ENCODE measurements around the gene SMLR1. TPM values are rescaled to one million over a fixed set of nuclear protein-coding genes. Genes with fewer than 3 reads are reported as not detected.

Gene SMLR1
- total and polyA plus RNA-seq, 2 experiments from 2014 or later, result not detected

DNA sequence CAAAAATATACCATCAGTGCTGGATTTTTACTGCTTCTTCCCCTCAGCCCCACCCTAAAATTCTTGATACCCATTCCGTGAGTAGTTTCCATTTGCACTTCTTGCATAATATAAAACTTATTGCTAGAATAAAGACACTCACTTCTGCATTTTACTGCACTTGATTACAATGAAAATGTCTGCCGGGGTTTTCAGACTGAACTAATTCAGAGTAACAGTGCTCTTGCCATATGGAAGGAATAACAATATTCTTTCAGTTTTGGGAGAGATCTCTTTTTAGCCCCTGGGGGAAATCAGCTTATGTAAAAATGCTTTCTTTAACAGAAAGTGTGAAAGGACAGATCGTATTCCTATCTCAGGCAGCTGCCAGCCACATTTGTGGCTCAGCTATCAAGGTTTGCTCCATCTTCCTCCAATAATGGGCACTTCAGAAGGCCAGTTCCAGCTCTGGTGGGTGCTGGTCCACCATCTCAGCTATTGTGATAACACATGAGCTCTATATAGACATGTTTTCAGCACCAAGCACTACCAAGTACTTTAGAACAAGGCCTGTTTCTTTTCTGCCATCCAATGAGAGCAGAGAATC is 8.9 kb downstream of the SMLR1 start:
- no peak overlapping the region for H3K4me3 Mint-ChIP-seq
- H3K36me3 Mint-ChIP-seq (ENCODE audit: low read depth), result no peaks in the 10 kb centered on the region
- Histone ChIP-seq H3K79me2 (replicated peaks; ENCODE audit: insufficient read depth) (no peaks in the 10 kb centered on the region), H3K27ac (ENCODE audit: low read depth) (no peak overlapping the region), H4K20me1 (replicated peaks; ENCODE audit: insufficient read depth) (no peaks in the 10 kb centered on the region), H3F3A (replicated peaks; ENCODE audit: low read depth) (no peaks in the 10 kb centered on the region), H3K27me3 (ENCODE audit: insufficient read depth) (no peaks in the 10 kb centered on the region), H3K36me3 (ENCODE audit: insufficient read depth) (no peaks in the 10 kb centered on the region), H3K4me2 (no peak overlapping the region), H2AFZ (no peak overlapping the region), H3K9me2 (ENCODE audit: insufficient read depth) (peaks cover 12% of the 10 kb centered on the region), H3K4me1 (ENCODE audit: insufficient read depth) (peaks cover 31% of the 10 kb centered on the region), H3K4me3 (no peak overlapping the region)
- no peaks in the 10 kb centered on the region for H3K9me3 Mint-ChIP-seq
- H3K27me3 Mint-ChIP-seq (ENCODE audit: insufficient read depth, low read depth, poor library complexity), result peaks cover 4% of the 10 kb centered on the region
- ATAC-seq (no peak), DNase-seq (ENCODE audit: low spot score) (no peak)
- peaks cover 29% of the 10 kb centered on the region for H3K4me1 Mint-ChIP-seq
- H3K27ac Mint-ChIP-seq, result no peak overlapping the region; the same call in 1 of the 2 replicates
- TF ChIP-seq JUNB (IDR thresholded peaks at IDR 0.05; ENCODE audit: unreplicated experiment) (no peak), POLR2AphosphoS5 (IDR thresholded peaks at IDR 0.05; ENCODE audit: low read depth) (no peak), EZH2 (IDR thresholded peaks at IDR 0.05; ENCODE audit: low read depth, unreplicated experiment) (no peak), CREB1 (CRISPR knock-in tag; IDR thresholded peaks at IDR 0.05; ENCODE audit: low read depth) (no peak), ZNF114 (CRISPR knock-in tag; IDR thresholded peaks at IDR 0.05) (no peak), EZH2phosphoT487 (IDR thresholded peaks at IDR 0.05; ENCODE audit: unreplicated experiment) (no peak), NANOG (IDR thresholded peaks at IDR 0.05; ENCODE audit: borderline replicate concordance) (no peak), STAT1 (IDR thresholded peaks at IDR 0.05; ENCODE audit: unreplicated experiment) (no peak), ZNF331 (CRISPR knock-in tag; IDR thresholded peaks at IDR 0.05; ENCODE audit: low read depth) (no peak)
- TF ChIP-seq, protein P1, sequence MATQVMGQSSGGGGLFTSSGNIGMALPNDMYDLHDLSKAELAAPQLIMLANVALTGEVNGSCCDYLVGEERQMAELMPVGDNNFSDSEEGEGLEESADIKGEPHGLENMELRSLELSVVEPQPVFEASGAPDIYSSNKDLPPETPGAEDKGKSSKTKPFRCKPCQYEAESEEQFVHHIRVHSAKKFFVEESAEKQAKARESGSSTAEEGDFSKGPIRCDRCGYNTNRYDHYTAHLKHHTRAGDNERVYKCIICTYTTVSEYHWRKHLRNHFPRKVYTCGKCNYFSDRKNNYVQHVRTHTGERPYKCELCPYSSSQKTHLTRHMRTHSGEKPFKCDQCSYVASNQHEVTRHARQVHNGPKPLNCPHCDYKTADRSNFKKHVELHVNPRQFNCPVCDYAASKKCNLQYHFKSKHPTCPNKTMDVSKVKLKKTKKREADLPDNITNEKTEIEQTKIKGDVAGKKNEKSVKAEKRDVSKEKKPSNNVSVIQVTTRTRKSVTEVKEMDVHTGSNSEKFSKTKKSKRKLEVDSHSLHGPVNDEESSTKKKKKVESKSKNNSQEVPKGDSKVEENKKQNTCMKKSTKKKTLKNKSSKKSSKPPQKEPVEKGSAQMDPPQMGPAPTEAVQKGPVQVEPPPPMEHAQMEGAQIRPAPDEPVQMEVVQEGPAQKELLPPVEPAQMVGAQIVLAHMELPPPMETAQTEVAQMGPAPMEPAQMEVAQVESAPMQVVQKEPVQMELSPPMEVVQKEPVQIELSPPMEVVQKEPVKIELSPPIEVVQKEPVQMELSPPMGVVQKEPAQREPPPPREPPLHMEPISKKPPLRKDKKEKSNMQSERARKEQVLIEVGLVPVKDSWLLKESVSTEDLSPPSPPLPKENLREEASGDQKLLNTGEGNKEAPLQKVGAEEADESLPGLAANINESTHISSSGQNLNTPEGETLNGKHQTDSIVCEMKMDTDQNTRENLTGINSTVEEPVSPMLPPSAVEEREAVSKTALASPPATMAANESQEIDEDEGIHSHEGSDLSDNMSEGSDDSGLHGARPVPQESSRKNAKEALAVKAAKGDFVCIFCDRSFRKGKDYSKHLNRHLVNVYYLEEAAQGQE (IDR thresholded peaks at IDR 0.05; ENCODE audit: unreplicated experiment), result no peak
- TF ChIP-seq, protein P2, sequence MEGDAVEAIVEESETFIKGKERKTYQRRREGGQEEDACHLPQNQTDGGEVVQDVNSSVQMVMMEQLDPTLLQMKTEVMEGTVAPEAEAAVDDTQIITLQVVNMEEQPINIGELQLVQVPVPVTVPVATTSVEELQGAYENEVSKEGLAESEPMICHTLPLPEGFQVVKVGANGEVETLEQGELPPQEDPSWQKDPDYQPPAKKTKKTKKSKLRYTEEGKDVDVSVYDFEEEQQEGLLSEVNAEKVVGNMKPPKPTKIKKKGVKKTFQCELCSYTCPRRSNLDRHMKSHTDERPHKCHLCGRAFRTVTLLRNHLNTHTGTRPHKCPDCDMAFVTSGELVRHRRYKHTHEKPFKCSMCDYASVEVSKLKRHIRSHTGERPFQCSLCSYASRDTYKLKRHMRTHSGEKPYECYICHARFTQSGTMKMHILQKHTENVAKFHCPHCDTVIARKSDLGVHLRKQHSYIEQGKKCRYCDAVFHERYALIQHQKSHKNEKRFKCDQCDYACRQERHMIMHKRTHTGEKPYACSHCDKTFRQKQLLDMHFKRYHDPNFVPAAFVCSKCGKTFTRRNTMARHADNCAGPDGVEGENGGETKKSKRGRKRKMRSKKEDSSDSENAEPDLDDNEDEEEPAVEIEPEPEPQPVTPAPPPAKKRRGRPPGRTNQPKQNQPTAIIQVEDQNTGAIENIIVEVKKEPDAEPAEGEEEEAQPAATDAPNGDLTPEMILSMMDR (conservative IDR thresholded peaks at IDR 0.05; ENCODE audit: low read depth in 2 of 2), result no peak
- TF ChIP-seq, protein P3, sequence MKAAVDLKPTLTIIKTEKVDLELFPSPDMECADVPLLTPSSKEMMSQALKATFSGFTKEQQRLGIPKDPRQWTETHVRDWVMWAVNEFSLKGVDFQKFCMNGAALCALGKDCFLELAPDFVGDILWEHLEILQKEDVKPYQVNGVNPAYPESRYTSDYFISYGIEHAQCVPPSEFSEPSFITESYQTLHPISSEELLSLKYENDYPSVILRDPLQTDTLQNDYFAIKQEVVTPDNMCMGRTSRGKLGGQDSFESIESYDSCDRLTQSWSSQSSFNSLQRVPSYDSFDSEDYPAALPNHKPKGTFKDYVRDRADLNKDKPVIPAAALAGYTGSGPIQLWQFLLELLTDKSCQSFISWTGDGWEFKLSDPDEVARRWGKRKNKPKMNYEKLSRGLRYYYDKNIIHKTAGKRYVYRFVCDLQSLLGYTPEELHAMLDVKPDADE (IDR thresholded peaks at IDR 0.05), result no peak
- TF ChIP-seq, protein P4, sequence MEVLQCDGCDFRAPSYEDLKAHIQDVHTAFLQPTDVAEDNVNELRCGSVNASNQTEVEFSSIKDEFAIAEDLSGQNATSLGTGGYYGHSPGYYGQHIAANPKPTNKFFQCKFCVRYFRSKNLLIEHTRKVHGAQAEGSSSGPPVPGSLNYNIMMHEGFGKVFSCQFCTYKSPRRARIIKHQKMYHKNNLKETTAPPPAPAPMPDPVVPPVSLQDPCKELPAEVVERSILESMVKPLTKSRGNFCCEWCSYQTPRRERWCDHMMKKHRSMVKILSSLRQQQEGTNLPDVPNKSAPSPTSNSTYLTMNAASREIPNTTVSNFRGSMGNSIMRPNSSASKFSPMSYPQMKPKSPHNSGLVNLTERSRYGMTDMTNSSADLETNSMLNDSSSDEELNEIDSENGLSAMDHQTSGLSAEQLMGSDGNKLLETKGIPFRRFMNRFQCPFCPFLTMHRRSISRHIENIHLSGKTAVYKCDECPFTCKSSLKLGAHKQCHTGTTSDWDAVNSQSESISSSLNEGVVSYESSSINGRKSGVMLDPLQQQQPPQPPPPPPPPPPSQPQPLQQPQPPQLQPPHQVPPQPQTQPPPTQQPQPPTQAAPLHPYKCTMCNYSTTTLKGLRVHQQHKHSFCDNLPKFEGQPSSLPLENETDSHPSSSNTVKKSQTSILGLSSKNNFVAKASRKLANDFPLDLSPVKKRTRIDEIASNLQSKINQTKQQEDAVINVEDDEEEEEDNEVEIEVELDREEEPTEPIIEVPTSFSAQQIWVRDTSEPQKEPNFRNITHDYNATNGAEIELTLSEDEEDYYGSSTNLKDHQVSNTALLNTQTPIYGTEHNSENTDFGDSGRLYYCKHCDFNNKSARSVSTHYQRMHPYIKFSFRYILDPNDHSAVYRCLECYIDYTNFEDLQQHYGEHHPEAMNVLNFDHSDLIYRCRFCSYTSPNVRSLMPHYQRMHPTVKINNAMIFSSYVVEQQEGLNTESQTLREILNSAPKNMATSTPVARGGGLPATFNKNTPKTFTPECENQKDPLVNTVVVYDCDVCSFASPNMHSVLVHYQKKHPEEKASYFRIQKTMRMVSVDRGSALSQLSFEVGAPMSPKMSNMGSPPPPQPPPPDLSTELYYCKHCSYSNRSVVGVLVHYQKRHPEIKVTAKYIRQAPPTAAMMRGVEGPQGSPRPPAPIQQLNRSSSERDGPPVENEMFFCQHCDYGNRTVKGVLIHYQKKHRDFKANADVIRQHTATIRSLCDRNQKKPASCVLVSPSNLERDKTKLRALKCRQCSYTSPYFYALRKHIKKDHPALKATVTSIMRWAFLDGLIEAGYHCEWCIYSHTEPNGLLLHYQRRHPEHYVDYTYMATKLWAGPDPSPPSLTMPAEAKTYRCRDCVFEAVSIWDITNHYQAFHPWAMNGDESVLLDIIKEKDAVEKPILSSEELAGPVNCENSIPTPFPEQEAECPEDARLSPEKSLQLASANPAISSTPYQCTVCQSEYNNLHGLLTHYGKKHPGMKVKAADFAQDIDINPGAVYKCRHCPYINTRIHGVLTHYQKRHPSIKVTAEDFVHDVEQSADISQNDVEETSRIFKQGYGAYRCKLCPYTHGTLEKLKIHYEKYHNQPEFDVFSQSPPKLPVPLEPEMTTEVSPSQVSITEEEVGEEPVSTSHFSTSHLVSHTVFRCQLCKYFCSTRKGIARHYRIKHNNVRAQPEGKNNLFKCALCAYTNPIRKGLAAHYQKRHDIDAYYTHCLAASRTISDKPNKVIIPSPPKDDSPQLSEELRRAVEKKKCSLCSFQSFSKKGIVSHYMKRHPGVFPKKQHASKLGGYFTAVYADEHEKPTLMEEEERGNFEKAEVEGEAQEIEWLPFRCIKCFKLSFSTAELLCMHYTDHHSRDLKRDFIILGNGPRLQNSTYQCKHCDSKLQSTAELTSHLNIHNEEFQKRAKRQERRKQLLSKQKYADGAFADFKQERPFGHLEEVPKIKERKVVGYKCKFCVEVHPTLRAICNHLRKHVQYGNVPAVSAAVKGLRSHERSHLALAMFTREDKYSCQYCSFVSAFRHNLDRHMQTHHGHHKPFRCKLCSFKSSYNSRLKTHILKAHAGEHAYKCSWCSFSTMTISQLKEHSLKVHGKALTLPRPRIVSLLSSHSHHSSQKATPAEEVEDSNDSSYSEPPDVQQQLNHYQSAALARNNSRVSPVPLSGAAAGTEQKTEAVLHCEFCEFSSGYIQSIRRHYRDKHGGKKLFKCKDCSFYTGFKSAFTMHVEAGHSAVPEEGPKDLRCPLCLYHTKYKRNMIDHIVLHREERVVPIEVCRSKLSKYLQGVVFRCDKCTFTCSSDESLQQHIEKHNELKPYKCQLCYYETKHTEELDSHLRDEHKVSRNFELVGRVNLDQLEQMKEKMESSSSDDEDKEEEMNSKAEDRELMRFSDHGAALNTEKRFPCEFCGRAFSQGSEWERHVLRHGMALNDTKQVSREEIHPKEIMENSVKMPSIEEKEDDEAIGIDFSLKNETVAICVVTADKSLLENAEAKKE (CRISPR knock-in tag; IDR thresholded peaks at IDR 0.05), result no peak
